Stimulated activated CD8-positive, alpha-beta memory T cell treated with anti-CD3 and anti-CD28 coated beads, Interleukin-7, amount 100 ng/mL, for 1 hour (primary cell): ENCODE data around the gene STAMBPL1.

ENCODE experiments used
- DNase-seq, 2 donors: peaks; one replicate each; pipeline ENCODE4 v3.0.0-alpha.2; 2020; ENCODE audit warnings: low read depth in 2 of 2

Gene STAMBPL1

DNA sequence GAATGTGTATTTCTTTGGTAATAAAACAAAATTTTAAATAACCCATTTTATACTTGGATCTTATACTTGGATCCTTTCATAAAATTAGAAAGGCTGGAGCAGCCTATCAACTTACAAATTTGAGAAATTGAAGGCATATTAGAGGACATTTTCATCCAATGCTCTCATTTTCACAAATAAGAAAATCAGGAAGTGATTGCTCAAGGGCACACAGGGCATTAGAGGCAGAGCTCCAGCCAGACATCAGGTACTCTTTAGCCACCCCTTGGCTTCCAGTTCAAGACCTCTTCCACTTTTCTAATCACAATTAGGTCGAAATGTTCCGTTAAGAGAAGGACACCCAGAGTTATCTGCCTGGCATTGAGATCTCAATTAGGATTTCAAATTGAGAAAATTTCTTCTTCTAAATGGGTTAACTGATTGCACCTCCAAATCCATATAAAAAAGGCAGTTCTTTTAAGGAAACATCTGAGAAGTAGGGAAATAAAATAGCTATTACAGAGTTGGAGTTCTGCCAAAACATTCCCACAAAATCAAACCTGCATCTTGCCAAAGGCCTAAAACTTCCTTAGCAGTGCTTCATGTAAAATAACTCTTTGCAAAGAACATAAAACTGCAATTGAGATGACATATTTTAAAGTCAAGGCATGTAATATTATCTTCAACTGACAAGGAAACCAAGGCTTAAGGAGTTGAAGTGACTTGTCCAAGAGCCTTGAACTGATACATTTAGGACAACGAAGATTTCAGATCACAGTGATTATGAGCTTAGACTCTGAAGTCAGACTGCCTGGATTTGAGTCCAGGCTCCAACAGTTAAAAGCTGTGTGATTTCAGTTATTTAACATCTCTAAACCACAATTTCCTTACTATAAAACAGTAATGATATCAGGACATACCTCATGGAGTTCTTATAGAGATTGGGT is 70.1 kb downstream of the STAMBPL1 start:
- no peak for DNase-seq

DNA sequence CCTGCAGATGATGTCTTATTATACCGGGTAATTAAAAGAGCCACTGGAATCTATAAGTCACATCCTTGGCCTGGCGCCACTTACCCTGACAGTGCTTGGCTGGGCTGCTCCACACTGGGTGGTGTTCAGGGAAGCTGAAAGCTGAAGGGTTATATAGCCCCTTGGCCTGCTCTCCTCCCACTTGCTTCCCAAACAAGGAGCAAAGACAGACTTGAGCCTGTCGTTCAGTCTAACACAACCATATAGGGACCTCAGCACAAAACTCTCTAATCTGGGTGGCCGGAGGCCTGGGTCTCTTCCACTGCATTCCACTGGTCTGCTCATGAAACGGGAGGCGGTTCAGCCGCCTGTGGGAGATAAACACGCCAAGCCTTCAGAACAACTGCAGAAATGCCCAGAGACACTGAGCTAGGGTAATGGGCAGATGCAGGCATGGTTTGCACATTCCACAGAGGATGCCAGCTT is 72.6 kb downstream of the STAMBPL1 start, which contains the start of gene ACTA2:
Gene ACTA2 (minus strand): TSS at position 127 of the 465 bp plus-strand sequence. CDS start 3,843 bp downstream, outside the sequence.
- DNase-seq: no peak

DNA sequence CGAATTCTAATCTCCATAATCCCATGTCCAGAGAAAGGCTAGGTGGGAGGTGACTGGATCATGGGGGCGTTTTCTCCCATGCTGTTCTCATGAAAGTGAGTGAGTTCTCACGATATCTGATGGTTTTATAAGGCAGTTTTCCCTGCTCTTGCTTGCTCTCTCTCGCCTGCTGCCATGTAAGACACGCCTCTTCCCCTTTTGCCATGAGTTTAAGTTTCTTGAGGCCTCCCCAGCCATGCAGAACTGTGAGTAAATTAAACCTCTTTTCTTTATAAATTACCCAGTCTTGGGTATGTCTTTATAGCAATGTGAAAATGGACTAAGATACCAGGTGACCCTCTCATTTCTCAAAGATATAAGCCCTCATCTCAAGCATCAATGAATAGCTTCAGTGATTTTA is 73.6 kb downstream of the STAMBPL1 start:
- DNase-seq: no peak

DNA sequence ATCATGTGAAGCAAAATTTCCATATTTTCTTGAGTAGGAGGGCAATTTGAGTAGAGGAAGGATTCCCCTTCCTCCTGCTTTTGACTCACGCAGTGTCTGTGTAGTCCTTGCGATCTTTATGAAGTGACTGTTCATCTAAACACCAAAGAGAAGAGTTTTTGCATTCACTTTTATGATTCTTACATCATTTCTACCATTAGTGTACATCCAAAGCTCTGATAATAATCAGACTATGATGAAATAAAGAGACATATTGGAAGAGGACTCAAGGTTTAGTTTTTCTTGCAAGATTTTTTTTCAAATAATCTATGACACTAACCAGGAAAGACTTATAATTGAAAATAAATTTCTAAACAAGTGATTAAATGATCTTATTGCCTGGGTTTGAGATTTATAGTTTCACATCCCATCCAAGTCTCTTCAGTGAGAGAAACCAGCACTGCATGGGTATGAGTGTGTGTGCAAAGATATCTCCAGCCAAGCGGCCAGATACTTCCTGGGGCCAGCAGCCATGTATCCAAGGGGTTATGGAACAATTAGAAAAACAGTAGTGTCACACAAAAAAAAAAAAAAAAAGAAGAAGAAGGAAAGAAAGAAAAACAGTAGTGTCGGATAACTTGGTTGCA is 74.5 kb downstream of the STAMBPL1 start:
- no peak for DNase-seq

DNA sequence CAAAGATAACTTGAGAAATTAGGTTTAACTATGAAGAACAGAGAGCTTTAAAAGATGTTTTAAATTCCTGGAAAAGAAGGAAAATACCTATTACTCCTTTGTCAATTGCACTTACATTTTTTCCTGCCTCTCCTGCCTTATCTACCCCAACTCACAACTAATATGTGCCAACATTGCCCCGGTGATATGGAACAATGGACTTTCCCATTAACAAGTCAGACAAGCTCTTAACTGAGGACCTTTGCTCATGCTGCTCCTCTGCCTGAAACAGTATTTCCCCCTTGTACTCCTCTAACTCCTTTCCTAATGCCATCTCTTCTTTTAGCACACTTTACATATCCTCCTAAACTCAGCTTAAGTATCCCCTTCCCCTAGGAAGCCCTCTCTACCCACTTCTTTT is 77.3 kb downstream of the STAMBPL1 start:
- no peak for DNase-seq

DNA sequence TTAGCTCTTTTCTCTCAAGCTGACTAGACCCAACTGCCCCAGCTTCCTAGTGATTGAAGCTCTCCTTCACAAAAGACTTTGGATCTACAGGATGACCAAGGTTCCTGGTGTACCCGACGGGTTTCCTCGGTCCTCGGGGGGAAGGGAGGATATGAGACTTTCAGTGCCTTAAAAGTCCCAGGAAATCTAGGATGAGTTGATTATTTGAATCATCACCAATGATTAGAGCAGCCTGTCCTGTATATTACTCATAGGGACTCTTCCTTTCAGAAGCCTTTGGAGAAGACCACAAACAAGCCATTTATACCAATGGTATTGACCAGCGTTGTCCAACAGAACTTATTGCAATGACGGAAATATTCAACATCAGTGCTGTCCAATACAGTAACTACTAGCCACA is 78.7 kb downstream of the STAMBPL1 start:
- no peak for DNase-seq

DNA sequence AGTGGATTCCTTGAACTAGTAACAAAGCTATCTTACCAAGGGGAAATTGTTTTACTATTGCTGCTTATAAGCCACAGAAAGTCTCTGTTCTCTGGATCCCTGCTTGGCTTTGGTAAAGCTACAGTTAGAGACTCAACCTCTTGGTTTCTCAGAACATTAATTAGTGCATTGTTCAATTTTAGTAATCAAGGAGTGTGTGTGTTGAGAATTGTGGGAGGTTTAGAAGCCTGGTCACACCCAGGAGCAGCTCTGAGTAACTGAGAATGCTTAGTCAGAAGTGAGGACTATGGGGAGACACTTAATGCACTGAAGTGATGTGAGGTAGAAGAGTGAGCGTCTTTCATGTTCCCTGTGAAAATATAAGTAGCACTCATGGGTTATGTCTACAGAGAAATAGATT is 80.8 kb downstream of the STAMBPL1 start:
- no peak for DNase-seq

DNA sequence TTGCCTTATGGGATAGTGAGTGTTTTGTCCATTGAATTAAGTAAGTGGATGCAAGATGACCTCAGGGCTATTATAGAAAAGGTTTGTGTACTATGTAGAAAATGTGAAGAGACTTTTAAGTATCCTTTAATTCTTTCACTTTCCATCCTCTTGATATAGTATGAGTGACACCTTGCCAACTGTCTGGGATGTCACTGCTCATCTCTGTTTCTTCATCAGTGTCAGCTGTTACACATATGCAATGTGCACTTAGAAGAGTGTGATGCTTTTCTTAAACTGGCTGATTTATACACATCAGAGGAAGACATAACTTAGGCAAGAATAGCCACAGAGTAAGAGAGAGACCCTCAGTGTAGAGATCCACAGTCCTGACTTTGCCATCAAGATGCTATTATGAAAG is 81.2 kb downstream of the STAMBPL1 start:
- DNase-seq: no peak

DNA sequence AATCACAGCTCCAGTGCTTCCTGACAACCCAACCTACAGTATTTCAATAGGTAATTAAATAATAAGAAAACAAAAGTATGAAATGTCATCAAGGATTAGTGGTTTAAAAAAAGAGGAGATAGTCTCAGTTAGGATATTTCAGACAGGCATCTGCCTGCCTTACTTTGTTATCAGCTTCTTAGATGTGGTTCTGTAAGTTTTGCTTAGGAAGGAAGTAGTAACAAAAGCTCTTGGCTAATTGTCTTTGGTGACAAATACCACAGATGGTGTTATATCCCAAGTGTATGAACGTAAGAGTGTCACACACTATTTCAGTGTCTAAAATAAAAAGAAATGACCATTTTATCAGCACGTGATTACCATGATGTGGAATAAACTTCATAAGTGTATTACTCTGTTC is 82.3 kb downstream of the STAMBPL1 start:
- DNase-seq: no peak

DNA sequence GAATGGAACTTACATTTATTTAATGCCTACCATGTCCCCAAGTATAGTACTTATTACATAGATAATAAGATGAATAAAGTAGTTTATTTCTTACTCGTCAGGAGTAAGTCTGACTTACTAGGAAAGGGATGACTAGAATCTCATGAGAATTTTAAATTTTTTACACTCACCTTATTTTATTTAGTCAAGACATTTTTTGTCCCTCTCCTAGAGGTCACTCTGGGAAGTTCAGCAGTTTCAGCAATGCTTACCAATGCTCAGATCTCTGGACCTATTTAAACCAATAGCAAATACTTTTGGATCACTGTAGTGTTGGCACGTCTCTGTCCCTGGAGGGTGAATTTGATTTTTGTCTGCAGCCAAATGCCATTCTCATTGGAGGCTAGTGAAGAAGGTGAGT is 83.3 kb downstream of the STAMBPL1 start:
- DNase-seq: no peak

DNA sequence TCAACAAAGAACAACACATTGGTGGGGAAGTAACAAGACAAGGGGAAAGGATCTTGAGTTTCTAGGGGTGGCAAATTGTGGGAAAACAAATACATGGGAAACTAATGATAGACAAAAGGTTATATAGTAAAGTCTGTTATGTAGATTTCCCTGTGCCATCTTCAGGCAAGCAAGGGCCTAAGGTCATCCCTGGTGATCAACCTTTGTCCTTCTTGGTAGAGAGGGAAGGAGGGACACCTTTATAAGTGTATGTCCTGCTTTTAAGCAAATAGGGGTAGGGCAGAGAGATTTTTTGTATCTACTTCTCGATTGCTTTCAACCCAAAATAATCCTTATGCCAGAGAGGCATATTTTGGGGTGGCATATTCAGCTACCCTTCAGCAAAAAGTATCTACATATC is 84.3 kb downstream of the STAMBPL1 start:
- DNase-seq: no peak

DNA sequence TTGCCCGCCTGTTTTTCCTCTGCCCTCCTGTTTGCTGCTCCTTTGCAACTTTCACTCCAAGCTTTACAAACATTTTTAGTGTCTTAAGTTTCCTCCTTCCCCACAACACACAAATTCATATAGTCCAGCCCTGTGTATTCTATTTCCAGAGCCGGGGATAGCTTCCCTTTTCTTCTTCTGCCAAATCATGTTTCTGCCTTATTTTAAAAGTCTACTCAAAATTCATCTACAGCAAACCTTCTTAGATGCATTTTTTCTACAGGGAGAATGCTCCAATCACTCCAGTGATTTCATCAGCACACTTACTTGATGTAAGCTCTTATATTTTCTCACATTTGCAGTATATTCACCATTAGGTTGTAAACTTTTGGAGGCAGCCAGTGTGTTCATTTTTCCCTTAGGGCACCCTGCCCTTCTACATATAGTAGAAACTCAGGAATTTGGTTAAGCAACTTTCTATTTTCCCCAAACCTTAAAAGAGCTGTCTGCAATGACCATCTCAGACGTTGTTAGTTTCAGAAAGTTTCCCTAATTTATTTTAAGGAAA is 84.9 kb downstream of the STAMBPL1 start:
- no peak for DNase-seq

DNA sequence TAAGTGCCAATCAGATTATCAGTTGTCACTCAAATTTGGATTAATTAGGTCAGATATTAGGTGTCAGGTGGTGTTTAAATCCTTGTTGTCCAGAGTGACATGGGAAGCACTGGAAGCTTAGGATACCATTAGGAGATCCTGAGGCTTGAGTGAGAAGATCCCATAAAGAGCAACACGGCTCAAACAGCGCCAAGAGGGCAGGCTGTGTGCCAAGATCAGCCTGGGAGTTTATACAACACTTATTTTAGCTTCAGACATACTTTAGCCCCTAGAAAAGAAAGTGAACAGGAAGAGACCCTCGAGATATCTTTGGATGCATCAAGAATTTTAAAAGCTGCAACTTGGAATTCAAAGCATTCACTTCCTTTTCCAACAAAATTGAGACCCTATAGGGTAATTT is 86.8 kb downstream of the STAMBPL1 start:
- no peak for DNase-seq

DNA sequence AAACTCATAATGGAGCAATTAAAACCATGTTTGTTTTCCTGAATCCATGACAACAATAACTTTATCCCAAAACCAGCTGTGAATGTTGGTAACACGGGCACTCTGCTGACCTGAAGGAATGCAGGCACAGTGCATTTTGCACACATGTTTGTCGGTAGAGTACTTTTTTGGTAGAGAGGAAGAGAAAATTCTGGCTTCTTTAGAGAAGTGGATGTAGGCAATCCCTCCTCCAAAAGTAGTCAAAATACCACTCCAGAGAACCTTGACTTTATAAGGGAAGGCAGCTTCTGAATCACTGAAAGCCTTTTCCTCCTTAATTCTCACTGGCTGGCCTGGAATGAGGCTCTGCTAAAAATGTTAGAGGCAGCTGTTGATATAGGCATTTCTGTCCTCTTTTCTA is 88.3 kb downstream of the STAMBPL1 start:
- no peak for DNase-seq

DNA sequence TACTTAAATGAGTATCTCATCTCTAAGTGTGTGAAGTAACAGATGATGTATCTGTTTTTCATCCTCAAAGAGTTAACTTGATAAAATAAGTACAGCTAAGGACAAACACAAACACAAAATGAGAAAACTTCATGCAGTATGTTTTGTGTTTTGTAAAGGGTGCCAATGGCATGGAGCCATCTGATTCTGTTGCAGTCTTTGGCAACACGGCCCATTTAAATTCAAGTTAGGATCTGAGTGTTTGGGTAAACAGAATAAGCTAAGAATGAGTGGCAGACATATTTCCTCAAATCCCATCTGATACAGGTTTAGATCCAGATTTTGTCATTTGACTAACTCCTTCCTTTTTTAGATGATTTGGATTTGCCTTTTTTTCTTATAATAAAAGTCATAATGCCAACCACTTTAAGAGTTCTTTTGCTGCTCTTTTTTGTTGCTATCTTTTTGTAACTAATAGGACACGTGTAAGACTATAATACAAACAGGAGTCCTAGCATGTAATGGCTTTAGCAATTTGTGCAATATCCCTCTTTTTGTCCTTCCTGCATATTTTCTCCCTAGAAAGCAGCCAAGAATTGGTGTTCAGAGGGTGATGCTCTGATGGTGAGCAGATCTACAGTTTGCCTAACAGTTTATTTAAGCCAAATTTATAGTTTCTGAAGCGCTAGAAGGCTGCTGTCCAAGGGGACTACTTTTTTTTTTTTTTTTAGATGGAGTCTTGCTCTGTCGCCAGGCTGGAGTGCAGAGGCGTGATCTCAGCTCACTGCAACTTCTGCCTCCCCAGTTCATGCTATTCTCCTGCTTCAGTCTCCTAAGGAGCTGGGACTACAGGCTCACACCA is 91.4 kb downstream of the STAMBPL1 start:
- no peak for DNase-seq
